Endometrial microvascular endothelial cells (primary cell): ENCODE measurements around the gene EGFR. TPM values are rescaled to one million over a fixed set of nuclear protein-coding genes. Genes with fewer than 3 reads are reported as not detected.

Source experiments
- in situ Hi-C: cut with HindIII; loops from 2 replicates; pipeline ENCODE4 v1.10.0; 2017; ENCODE audit warnings: low sequenced_read_pairs, low pct_unique_long_range_greater_than_20kb; ENCODE audit errors: inconsistent ontology term
- total RNA-seq: library from RNA; depleted of rRNA; stranded (reverse); fragments of >200 nt; gene quantifications from one replicate; pipeline ENCODE4 v1.2.3, GENCODE V29; 2015; ENCODE audit errors: inconsistent ontology term

The EGFR gene
- total RNA-seq, 1 donor from 2014 or later: 4.8 TPM

- in situ Hi-C loops: loop anchor here (25.0 kb wide), 2 partner anchors 133 to 258 kb away; no protein-coding TSS in a partner anchor
Measured at GRCh38 chr7:55004579-55004978, 14.2 kb upstream of the EGFR start.

GRCh38 chr7:55005241-55005851 lies 13.5 kb upstream of the EGFR start:
- in situ Hi-C loops: loop anchor here (25.0 kb wide), 2 partner anchors 132 to 257 kb away; no protein-coding TSS in a partner anchor

DNA sequence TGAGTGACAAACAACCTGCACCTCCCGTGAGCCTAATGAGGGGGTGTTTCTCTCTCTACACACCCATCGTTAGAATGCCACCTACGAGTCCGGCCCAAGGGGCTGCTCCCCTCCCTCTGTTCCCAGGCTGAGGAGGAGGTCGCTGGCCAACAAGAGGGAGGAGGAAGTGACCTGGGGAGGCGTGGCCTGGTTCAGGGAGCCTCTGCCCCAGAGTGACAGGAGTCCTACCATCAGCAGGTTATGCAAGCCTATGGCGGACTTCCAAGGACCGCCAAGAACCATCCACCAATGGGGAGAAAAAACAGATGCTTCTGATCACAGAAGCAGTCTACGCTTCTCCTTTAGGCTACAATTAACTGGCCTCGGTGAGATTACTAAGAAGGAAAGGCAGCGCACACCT lies 12.3 kb upstream of the EGFR start:
- in situ Hi-C loops: loop anchor here (25.0 kb wide), 2 partner anchors 131 to 256 kb away; no protein-coding TSS in a partner anchor

DNA sequence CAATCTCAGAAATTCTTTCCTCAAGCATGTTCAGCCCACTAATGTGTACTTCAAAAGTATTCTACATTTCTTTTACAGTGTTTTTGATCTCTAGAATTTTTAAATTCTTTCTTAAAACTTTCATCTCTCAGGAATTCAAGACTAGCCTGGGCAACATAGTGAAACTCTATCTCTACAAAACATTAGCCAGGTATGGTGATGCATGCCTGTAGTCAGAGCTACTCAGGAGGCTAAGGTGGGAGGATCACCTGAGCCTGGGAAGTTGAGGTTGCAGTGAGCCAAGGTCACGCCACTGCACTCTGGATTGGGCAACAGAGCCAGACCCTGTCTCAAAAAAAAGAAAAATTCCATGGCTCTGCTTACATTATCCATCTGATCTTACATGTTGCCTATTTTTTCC lies 5.0 kb upstream of the EGFR start:
- in situ Hi-C loops: loop anchor here (25.0 kb wide), 2 partner anchors 123 to 248 kb away; no protein-coding TSS in a partner anchor

GRCh38 chr7:55016061-55016745 lies 2.6 kb upstream of the EGFR start:
- in situ Hi-C loops: loop anchor here (25.0 kb wide), 2 partner anchors 121 to 246 kb away; no protein-coding TSS in a partner anchor

DNA sequence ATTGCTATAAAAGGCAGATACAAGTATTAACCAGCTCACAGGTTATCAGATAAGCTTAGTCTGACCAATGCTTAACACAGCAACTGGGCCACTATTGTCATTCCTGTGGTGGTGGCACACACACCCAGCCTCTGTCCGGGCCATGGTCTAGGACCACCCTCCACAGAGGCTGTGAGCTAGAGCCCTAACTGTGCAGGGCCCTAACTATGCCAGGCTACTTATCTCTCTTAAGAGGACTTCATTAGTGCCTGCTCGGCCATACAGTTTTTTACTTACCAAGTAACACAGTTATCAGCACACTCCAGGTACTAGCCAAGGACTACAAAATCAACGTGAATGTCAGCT lies 2.1 kb upstream of the EGFR start:
- in situ Hi-C loops: loop anchor here (25.0 kb wide), 2 partner anchors 121 to 246 kb away; no protein-coding TSS in a partner anchor

DNA sequence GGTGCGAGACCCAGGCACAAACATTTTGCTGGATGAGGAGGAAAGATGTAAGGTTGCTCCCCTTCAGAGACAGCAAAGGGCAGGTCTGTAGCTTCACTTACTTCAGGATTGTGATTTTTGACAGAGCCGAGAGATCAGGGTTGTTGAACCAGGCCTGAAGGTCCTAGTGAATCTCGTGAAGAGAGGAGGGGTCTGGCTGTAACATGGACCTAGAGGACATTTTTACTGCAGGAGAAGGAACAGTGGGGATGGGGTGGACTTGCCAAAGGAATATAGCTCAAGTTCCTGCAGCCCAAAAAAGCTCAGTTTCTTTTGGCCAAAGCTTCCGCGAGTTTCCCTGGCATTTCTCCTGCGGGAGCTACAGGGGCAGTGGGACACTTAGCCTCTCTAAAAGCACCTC lies 976 bp upstream of the EGFR start:
- in situ Hi-C loops: loop anchor here (25.0 kb wide), 2 partner anchors 119 to 244 kb away; no protein-coding TSS in a partner anchor

DNA sequence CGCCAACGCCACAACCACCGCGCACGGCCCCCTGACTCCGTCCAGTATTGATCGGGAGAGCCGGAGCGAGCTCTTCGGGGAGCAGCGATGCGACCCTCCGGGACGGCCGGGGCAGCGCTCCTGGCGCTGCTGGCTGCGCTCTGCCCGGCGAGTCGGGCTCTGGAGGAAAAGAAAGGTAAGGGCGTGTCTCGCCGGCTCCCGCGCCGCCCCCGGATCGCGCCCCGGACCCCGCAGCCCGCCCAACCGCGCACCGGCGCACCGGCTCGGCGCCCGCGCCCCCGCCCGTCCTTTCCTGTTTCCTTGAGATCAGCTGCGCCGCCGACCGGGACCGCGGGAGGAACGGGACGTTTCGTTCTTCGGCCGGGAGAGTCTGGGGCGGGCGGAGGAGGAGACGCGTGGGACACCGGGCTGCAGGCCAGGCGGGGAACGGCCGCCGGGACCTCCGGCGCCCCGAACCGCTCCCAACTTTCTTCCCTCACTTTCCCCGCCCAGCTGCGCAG lies 424 bp downstream of the EGFR start:
- in situ Hi-C loops: loop anchor here (25.0 kb wide), 2 partner anchors 118 to 243 kb away; no protein-coding TSS in a partner anchor

DNA sequence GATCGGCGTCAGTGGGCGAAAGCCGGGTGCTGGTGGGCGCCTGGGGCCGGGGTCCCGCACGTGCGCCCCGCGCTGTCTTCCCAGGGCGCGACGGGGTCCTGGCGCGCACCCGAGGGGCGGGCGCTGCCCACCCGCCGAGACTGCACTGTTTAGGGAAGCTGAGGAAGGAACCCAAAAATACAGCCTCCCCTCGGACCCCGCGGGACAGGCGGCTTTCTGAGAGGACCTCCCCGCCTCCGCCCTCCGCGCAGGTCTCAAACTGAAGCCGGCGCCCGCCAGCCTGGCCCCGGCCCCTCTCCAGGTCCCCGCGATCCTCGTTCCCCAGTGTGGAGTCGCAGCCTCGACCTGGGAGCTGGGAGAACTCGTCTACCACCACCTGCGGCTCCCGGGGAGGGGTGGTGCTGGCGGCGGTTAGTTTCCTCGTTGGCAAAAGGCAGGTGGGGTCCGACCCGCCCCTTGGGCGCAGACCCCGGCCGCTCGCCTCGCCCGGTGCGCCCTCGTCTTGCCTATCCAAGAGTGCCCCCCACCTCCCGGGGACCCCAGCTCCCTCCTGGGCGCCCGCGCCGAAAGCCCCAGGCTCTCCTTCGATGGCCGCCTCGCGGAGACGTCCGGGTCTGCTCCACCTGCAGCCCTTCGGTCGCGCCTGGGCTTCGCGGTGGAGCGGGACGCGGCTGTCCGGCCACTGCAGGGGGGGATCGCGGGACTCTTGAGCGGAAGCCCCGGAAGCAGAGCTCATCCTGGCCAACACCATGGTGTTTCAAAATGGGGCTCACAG lies 1.1 kb downstream of the EGFR start:
- in situ Hi-C loops: loop anchor here (25.0 kb wide), 2 partner anchors 117 to 242 kb away; no protein-coding TSS in a partner anchor

DNA sequence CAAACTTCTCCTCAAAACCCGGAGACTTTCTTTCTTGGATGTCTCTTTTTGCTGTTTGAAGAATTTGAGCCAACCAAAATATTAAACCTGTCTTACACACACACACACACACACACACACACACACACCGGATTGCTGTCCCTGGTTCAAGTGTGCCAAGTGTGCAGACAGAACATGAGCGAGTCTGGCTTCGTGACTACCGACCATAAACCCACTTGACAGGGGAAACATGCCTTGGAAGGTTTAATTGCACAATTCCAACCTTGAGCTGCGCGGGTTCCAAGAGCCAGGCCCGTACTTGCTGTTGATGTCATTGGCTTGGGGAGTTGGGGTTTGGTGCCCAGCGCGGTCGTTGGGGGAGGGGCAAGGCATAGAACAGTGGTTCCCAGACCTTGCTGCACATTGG lies 1.7 kb downstream of the EGFR start:
- in situ Hi-C loops: loop anchor here (25.0 kb wide), 2 partner anchors 117 to 242 kb away; no protein-coding TSS in a partner anchor

DNA sequence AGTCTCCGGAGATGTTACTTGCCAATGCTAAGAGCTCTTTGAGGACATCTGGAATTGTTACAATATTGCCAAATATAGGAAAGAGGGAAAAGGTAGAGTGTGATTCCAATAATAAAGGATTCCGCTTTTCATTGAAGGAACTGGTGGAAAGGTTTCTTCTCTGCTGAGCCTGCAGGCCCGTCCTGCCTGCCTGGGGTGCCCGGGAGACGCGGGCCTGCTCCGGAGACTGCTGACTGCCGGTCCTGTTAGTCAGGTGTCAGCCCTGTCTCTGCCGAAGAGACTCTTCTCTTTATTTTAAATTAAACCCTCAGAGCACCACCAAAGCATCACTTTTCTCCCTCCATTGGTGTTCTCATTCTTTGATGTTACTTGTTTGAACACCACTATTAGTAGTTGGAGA lies 2.2 kb downstream of the EGFR start:
- in situ Hi-C loops: loop anchor here (25.0 kb wide), 2 partner anchors 116 to 241 kb away; no protein-coding TSS in a partner anchor

- in situ Hi-C loops: loop anchor here (25.0 kb wide), 2 partner anchors 115 to 240 kb away; no protein-coding TSS in a partner anchor
Measured at GRCh38 chr7:55022002-55022985, 3.5 kb downstream of the EGFR start.

GRCh38 chr7:55023841-55024505 lies 5.2 kb downstream of the EGFR start:
- in situ Hi-C loops: loop anchor here (25.0 kb wide), 2 partner anchors 113 to 238 kb away; no protein-coding TSS in a partner anchor

GRCh38 chr7:55024776-55025175 lies 6.0 kb downstream of the EGFR start:
- in situ Hi-C loops: loop anchor here (25.0 kb wide), 2 partner anchors 113 to 238 kb away; no protein-coding TSS in a partner anchor

GRCh38 chr7:55026086-55026790 lies 7.4 kb downstream of the EGFR start:
- in situ Hi-C loops: no loop called here

GRCh38 chr7:55026867-55027490 lies 8.2 kb downstream of the EGFR start:
- in situ Hi-C loops: no loop called here
